ENCODE data around the gene ACADL.

ACADL gene

GRCh38 chr2:210167227-210167626 lies 58.0 kb downstream of the ACADL start:
- no peak for DNase-seq

GRCh38 chr2:210162466-210163124 lies 62.7 kb downstream of the ACADL start:
- no peak for DNase-seq

GRCh38 chr2:210159059-210159458 lies 66.2 kb downstream of the ACADL start:
- no peak for DNase-seq

GRCh38 chr2:210158236-210158635 lies 67.0 kb downstream of the ACADL start:
- no peak for DNase-seq

GRCh38 chr2:210157526-210157925 lies 67.7 kb downstream of the ACADL start:
- DNase-seq = no peak

GRCh38 chr2:210147614-210148013 lies 77.6 kb downstream of the ACADL start:
- no peak for DNase-seq

All from activated CD8-positive, alpha-beta memory T cell treated with anti-CD3 and anti-CD28 coated beads, Interleukin-2, amount 50 U/mL, for 48 hours (primary cell).